Ishikawa (cell line): Measurements from ENCODE around the gene FAM170B.

Experiments used
- CEBPB ChIP-seq: IDR thresholded peaks from 2 replicates; pipeline ENCODE4 v1.6.1; 2012
- EGR1 ChIP-seq: IDR thresholded peaks from 2 replicates; pipeline ENCODE4 v1.6.1; 2012
- EP300 ChIP-seq: IDR thresholded peaks from 2 replicates; pipeline ENCODE4 v1.6.1; 2012; ENCODE audit warnings: borderline replicate concordance
- NFIC ChIP-seq: IDR thresholded peaks from 2 replicates; pipeline ENCODE4 v1.6.1; 2012
- RAD21 ChIP-seq: IDR thresholded peaks from 2 replicates; pipeline ENCODE4 v1.6.1; 2012; ENCODE audit warnings: low read depth
- TAF1 ChIP-seq: IDR thresholded peaks from 2 replicates; pipeline ENCODE4 v1.6.1; 2012; ENCODE audit warnings: low read depth, mild to moderate bottlenecking
- TCF12 ChIP-seq: IDR thresholded peaks from 2 replicates; pipeline ENCODE4 v1.6.1; 2012; ENCODE audit warnings: low read depth
- YY1 ChIP-seq: IDR thresholded peaks from 2 replicates; pipeline ENCODE4 v1.6.1; 2012; ENCODE audit warnings: low read depth
- ZBTB7A ChIP-seq: IDR thresholded peaks from 2 replicates; pipeline ENCODE4 v1.6.1; 2012; ENCODE audit warnings: low read depth
- TF ChIP-seq, protein P1 (sequence below): IDR thresholded peaks from 2 replicates; pipeline ENCODE4 v1.6.1; 2012; ENCODE audit warnings: low read depth, mild to moderate bottlenecking
- TF ChIP-seq, protein P2 (sequence below): IDR thresholded peaks from 2 replicates; pipeline ENCODE4 v1.6.1; 2012

DNA sequence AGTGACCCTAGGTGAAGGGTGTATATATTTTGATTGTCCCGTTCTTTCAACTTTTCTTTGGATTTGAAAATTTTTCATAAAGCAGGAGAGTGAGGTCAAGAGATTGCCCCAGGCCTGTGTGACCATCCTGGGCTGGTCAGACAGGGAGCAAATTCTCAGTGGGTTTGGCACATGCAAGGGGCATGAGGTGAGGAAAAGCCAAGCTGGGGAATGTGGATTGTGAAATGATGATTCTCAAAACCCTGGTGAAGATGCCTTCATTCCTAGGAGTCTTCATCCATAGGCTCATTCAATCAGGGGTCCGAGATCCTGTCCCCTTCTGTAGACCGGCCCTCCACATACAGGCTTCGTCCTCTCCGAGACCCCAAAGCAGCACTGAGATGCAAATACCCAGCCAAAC, 27.0 kb upstream of the FAM170B start:
- TF ChIP-seq EP300 = no peak
- TF ChIP-seq TAF1 = no peak
- TF ChIP-seq, protein P1, sequence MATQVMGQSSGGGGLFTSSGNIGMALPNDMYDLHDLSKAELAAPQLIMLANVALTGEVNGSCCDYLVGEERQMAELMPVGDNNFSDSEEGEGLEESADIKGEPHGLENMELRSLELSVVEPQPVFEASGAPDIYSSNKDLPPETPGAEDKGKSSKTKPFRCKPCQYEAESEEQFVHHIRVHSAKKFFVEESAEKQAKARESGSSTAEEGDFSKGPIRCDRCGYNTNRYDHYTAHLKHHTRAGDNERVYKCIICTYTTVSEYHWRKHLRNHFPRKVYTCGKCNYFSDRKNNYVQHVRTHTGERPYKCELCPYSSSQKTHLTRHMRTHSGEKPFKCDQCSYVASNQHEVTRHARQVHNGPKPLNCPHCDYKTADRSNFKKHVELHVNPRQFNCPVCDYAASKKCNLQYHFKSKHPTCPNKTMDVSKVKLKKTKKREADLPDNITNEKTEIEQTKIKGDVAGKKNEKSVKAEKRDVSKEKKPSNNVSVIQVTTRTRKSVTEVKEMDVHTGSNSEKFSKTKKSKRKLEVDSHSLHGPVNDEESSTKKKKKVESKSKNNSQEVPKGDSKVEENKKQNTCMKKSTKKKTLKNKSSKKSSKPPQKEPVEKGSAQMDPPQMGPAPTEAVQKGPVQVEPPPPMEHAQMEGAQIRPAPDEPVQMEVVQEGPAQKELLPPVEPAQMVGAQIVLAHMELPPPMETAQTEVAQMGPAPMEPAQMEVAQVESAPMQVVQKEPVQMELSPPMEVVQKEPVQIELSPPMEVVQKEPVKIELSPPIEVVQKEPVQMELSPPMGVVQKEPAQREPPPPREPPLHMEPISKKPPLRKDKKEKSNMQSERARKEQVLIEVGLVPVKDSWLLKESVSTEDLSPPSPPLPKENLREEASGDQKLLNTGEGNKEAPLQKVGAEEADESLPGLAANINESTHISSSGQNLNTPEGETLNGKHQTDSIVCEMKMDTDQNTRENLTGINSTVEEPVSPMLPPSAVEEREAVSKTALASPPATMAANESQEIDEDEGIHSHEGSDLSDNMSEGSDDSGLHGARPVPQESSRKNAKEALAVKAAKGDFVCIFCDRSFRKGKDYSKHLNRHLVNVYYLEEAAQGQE = no peak
- no peak for TF ChIP-seq RAD21
- TF ChIP-seq YY1 = no peak
- TF ChIP-seq EGR1 = no peak
- TF ChIP-seq, protein P2, sequence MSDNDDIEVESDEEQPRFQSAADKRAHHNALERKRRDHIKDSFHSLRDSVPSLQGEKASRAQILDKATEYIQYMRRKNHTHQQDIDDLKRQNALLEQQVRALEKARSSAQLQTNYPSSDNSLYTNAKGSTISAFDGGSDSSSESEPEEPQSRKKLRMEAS = no peak
- no peak for TF ChIP-seq ZBTB7A
- no peak for TF ChIP-seq TCF12
- TF ChIP-seq CEBPB = no peak
- no peak for TF ChIP-seq NFIC
